HG02840 (cell line): ENCODE results near the gene LGI4.

Experiments used
- ATAC-seq: cut with Tn5 transposase; IDR thresholded peaks from one replicate; pipeline ENCODE4 v1.9.1; 2021; ENCODE audit warnings: mild to moderate bottlenecking, moderate library complexity, moderate number of reproducible peaks; ENCODE audit not compliant: unreplicated experiment, low FRiP score

The LGI4 gene

GRCh38 chr19:35134601-35135242, at the start of gene LGI4:
Gene LGI4, minus strand, starts transcription at chr19:35135059. Its CDS starts 379 bp downstream, at chr19:35134680.
- ATAC-seq, result no peak

- no peak for ATAC-seq
Observed at GRCh38 chr19:35184267-35184666, 49.4 kb upstream of the LGI4 start.

GRCh38 chr19:35181387-35181786, 46.5 kb upstream of the LGI4 start:
- no peak for ATAC-seq

GRCh38 chr19:35179830-35180229, 45.0 kb upstream of the LGI4 start:
- ATAC-seq, result no peak

GRCh38 chr19:35178701-35179100, 43.8 kb upstream of the LGI4 start:
- ATAC-seq, result no peak

GRCh38 chr19:35177377-35178274, 42.8 kb upstream of the LGI4 start:
- no peak for ATAC-seq

GRCh38 chr19:35176181-35176570, 41.3 kb upstream of the LGI4 start:
- ATAC-seq, result no peak

GRCh38 chr19:35174226-35174625, 39.4 kb upstream of the LGI4 start:
- no peak for ATAC-seq

GRCh38 chr19:35171730-35172129, 36.9 kb upstream of the LGI4 start:
- no peak for ATAC-seq

GRCh38 chr19:35170359-35171061, 35.7 kb upstream of the LGI4 start:
- no peak for ATAC-seq

GRCh38 chr19:35169221-35169995, 34.5 kb upstream of the LGI4 start:
- ATAC-seq, result no peak

GRCh38 chr19:35168196-35168595, 33.3 kb upstream of the LGI4 start:
- ATAC-seq, result no peak

- ATAC-seq, result no peak
Observed at GRCh38 chr19:35167251-35168119, 32.6 kb upstream of the LGI4 start.

- no peak for ATAC-seq
Observed at GRCh38 chr19:35166100-35167063, 31.5 kb upstream of the LGI4 start.

GRCh38 chr19:35165200-35166058, 30.6 kb upstream of the LGI4 start:
- no peak for ATAC-seq

GRCh38 chr19:35164418-35164817, 29.6 kb upstream of the LGI4 start:
- ATAC-seq, result no peak
